Body of pancreas (tissue), 4 donors: ENCODE data around the gene SPATA2L.

Experiments used
- CTCF ChIP-seq, 7 experiments: fragments of 450-650 bp in 4 of 7; fragments of 200-600 bp in 3 of 7; sonication (generic) in 3 of 7; IDR thresholded peaks; one replicate each; pipeline ENCODE4 v1.5.1; 2016 to 2019; ENCODE audit warnings: antibody characterized with exemption in 7 of 7
- POLR2A ChIP-seq, 3 donors: fragments of 450-650 bp; IDR thresholded peaks; one replicate each; pipeline ENCODE4 v1.6.1; 2016; ENCODE audit warnings: antibody characterized with exemption in 3 of 3, mild to moderate bottlenecking in 2 of 3

- no peak for TF ChIP-seq CTCF (IDR thresholded peaks at IDR 0.05)
- no peak for TF ChIP-seq POLR2A (IDR thresholded peaks at IDR 0.05)
Measured at GRCh38 chr16:89708481-89708931, 7.0 kb upstream of the SPATA2L start.
